Neutrophil (primary cell): Measurements from ENCODE around the gene FBXW8.

Experiments used
- H3K27ac ChIP-seq: fragments of 200-600 bp; sonication (generic); 2 replicates; pipeline ENCODE4 v1.5.1; 2016; ENCODE audit warnings: mild to moderate bottlenecking, moderate library complexity
- H3K27me3 ChIP-seq: fragments of 200-600 bp; sonication (generic); 2 replicates; pipeline ENCODE4 v1.6.0; 2016; ENCODE audit warnings: mild to moderate bottlenecking
- H3K36me3 ChIP-seq: fragments of 200-600 bp; sonication (generic); 2 replicates; pipeline ENCODE4 v1.5.1; 2017
- H3K4me1 ChIP-seq, 2 experiments: fragments of 200-600 bp in 1 of 2; sonication (generic) in 1 of 2; 1 replicate in 1 of 2; 2 replicates in 1 of 2; pipeline versions ENCODE4 v1.5.1 to v1.6.1; 2013 to 2016; ENCODE audit warnings: low read depth in 1 of 2, low read length in 1 of 2, mild to moderate bottlenecking in 1 of 2, moderate library complexity in 1 of 2; ENCODE audit not compliant: control insufficient read depth in 1 of 2, insufficient read depth in 1 of 2
- H3K4me3 ChIP-seq, 2 experiments: fragments of 200-600 bp in 1 of 2; sonication (generic) in 1 of 2; 1 replicate in 1 of 2; 2 replicates in 1 of 2; pipeline ENCODE4 v1.5.1; 2013 to 2016; ENCODE audit warnings: low read depth in 1 of 2, low read length in 1 of 2, mild to moderate bottlenecking in 1 of 2, moderate library complexity in 1 of 2
- H3K9me3 ChIP-seq: fragments of 200-600 bp; sonication (generic); 2 replicates; pipeline ENCODE4 v1.5.1; 2016
- CTCF ChIP-seq: fragments of 200-600 bp; sonication (generic); IDR thresholded peaks from 2 replicates; pipeline ENCODE4 v1.5.1; 2016; ENCODE audit warnings: antibody characterized with exemption

Gene FBXW8

DNA sequence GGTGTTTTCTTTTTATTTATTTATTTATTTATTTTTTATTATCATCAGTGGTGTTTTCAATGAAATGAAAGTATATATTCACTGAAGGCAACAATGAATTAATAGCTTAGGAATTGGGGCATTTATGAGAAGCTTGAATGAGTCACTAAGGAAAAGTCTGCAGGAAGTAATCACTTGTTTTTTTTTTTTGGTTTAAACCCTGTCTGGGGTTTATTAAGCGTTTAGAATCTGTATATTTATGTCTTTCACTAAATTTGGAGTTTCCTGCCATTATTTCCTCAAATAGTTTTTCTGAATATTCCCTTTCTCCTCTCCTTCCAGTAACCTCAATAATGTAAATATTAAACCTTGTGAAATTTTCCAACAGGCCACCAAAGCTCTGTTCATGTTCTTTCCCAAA lies 103.0 kb downstream of the FBXW8 start:
- Histone ChIP-seq H3K27ac (no peak overlapping the region), H3K27me3 (no peaks in the 10 kb centered on the region), H3K36me3 (peaks cover 27% of the 10 kb centered on the region), H3K4me3 (no peak overlapping the region), H3K4me1 (no peaks in the 10 kb centered on the region), H3K9me3 (no peaks in the 10 kb centered on the region)
- no peak for TF ChIP-seq CTCF

DNA sequence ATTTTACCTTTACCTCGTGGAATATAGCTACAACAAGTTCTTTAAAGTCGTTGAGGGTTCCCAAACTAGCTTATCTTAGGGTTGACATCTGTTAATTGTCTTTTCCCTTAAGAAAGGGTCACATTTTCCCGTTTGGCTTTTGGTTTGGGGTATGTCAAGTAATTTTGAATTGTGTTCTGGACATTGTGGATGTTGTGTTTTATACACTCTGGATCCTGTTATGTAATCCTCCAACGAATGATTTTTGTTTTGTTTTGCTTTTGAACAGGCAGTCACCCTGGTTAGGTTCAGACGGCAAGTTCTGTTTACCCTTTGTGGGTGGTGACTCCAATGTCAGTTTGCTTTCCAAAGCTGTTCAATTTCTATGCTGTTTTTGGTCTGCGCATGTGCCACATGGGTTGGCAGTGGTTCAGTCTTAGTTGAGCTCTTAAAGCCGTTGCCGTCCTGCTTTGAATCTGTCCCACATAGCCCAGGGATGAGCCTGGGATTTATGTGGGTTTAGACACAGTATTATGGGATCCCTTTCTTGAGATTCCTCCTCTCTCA lies 103.7 kb downstream of the FBXW8 start:
- no peaks in the 10 kb centered on the region for H3K27me3 ChIP-seq
- H3K4me1 ChIP-seq, result no peaks in the 10 kb centered on the region
- peaks cover 31% of the 10 kb centered on the region for H3K36me3 ChIP-seq
- H3K27ac ChIP-seq, result no peak overlapping the region
- no peak for TF ChIP-seq CTCF
- no peaks in the 10 kb centered on the region for H3K9me3 ChIP-seq
- H3K4me3 ChIP-seq, result no peak overlapping the region

- Histone ChIP-seq H3K4me3 (no peak overlapping the region), H3K4me1 (no peaks in the 10 kb centered on the region), H3K36me3 (peaks cover 28% of the 10 kb centered on the region), H3K27ac (no peak overlapping the region), H3K9me3 (no peaks in the 10 kb centered on the region), H3K27me3 (no peaks in the 10 kb centered on the region)
- TF ChIP-seq CTCF, result no peak
These were observed 105.1 kb downstream of the FBXW8 start for GRCh38 chr12:117015811-117016210.

DNA sequence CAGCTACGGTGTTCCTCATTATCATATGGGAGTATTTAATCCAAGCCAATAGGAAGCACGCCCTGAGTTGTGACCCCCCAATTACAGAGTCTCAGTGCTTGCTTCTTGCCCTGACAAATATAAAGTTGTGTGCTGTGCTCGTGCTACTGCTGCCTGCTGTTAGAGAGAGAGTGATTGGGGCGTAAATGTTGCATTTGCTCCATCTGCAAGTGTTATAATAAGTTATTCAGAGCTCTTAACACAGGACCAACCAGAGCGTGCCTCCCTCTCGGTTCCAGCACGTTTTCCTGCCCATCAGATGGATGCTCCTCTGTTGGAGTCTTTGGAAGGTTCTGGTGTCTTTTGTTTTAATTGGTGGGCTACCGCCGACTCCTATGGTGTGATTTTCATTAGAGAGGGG lies 107.1 kb downstream of the FBXW8 start:
- H3K27ac ChIP-seq, result no peak overlapping the region
- peaks cover 31% of the 10 kb centered on the region for H3K36me3 ChIP-seq
- TF ChIP-seq CTCF, result no peak
- H3K4me1 ChIP-seq, result no peaks in the 10 kb centered on the region
- no peaks in the 10 kb centered on the region for H3K27me3 ChIP-seq
- no peak overlapping the region for H3K4me3 ChIP-seq
- no peaks in the 10 kb centered on the region for H3K9me3 ChIP-seq

DNA sequence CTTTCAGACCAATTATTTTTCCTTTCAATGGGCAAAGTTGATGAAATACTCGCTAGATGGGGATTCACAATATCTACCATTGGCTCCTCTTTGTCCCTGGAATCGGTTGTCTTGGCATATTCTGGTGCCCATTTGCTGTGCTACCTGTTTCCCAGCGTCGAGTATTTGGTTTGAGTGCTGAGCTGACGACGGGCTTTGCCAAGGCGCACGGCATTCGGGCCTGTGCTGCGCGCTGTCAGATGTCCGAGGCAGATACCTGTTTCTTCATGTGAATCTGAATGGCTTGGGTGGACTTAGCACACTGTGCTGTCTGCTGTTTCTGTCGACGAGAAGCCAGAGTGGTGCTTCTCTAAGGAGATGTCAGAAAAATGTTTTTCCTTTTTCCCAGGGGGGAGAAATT lies 107.5 kb downstream of the FBXW8 start:
- no peak for TF ChIP-seq CTCF
- Histone ChIP-seq H3K27ac (no peak overlapping the region), H3K4me3 (no peak overlapping the region), H3K27me3 (no peaks in the 10 kb centered on the region), H3K36me3 (peaks cover 35% of the 10 kb centered on the region), H3K4me1 (no peaks in the 10 kb centered on the region), H3K9me3 (no peaks in the 10 kb centered on the region)

- Histone ChIP-seq H3K4me3 (no peak overlapping the region), H3K4me1 (no peaks in the 10 kb centered on the region), H3K27ac (no peak overlapping the region), H3K9me3 (no peaks in the 10 kb centered on the region), H3K27me3 (no peaks in the 10 kb centered on the region), H3K36me3 (peaks cover 39% of the 10 kb centered on the region)
- TF ChIP-seq CTCF, result no peak
These were observed 107.9 kb downstream of the FBXW8 start for GRCh38 chr12:117018685-117019084.
